ENCODE measurements around the gene STYX.

The STYX gene

GRCh38 chr14:52791223-52792096 is 61.5 kb downstream of the STYX start, which contains the start of gene GNPNAT1:
TSS of gene GNPNAT1 (minus strand) at chr14:52791607. CDS start at chr14:52784650, 6,957 bp downstream.
- DNase-seq, result peak; percentile 77

GRCh38 chr14:52792097-52792415 is 62.1 kb downstream of the STYX start:
- DNase-seq, result no peak

DNA sequence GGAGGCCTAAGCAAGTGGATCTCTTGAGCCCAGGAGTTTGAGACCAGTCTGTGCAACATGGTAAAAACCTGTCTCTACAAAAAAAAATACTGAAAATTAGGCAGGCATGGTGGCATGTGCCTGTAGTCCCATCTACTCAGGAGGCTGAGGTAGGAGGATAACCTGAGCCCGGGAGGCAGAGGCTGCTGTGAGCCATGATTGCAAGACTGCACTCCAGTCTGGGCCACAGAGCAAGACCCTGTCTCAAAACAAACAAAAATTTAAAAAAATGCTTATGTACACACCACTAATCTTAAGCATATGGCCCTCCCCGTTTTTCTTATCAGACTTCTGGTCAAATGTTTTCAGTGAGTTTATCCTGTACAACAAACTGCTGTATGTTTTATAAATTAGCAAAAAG is 63.1 kb downstream of the STYX start:
- no peak for DNase-seq

DNA sequence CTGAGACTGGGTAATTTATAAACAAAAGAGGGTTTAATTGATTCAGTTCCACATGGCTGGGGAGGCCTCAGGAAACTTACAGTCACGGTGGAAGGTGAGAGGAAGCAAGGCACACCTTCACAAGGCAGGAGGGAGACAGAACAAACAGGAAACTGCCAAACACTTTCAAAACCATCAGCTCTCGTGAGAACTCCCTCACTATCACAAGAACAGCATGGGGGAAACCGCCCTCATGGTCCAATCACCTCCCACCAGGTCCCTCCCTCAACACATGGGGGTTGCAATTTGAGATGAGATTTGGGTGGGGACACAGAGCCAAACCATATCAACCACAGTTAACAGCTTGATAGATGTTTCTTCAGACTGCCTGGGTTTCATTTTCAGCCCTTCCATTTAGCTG is 67.7 kb downstream of the STYX start:
- DNase-seq, result no peak

DNA sequence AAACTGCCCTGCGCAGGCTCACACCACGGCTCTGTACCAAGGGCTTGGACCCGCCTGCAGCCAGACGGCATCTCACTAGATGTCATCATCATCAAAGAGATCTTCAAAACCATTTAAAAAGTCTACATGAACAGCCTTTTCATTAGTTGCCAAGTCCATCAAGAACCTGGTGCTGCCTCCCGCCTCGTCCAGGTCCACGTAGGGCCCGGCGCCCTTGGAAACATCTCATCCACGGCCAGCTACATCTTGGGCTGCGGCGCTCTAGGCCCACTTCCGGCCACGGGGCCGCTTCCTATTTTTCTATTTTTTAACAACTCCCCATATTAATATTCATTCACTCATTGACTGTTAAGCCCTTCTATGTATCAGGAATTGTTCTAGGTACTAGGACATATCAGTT is 68.9 kb downstream of the STYX start:
- DNase-seq, result no peak

DNA sequence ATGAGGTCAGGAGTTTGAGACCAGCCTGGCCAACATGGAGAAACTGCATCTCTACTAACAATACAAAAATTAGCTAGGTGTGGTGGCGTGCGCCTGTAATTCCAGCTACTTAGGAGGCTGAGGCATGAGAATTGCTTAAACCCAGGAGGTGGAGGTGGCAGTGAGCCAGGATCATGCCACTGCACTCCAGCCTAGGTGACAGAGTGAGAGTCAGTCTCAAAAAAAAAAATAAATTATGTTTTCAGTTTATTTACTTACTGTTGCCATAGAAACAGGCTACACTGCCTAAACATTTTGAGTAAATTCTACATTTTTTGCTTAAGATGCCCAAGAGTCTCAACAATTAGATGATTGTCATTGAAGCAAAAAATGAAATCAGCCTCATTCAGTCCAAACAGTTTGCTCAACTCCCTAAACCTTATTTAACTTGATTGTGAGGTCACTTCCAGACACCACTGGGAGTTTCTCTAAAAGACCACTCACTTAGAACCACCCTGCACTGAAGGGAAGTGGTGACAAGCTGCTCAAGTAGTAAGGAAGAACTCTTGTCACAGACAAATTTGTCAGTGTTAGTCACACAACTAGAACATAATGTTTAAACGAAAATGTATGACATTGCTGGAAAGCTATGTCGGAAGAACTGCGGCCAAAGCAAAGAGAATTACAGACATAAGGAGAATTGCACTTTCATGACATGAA is 71.2 kb downstream of the STYX start:
- no peak for DNase-seq

- no peak for DNase-seq
Observed at GRCh38 chr14:52802597-52802996, 72.6 kb downstream of the STYX start.

GRCh38 chr14:52806115-52806514 is 76.1 kb downstream of the STYX start:
- DNase-seq, result no peak

DNA sequence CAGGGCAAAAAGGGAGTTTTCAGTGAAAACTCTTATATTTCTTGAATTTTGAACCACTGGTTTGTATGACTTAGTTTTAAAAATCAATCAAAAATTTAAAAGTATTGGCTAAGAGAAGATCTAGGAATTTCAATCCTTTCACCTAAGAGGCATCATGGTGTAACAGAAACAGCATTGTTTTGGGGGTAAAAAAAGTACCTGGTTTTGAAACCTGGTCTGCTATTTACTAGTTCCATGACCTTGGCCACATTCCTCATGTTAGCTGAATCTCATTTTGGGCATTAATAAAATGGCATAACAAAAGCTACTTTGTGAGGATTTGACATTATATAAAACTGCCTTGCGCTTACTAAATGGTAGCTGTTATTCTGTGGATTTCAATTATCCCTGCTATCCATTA is 78.1 kb downstream of the STYX start:
- no peak for DNase-seq

- no peak for DNase-seq
Observed at GRCh38 chr14:52821805-52822250, 91.9 kb downstream of the STYX start.

- DNase-seq, result no peak
Observed at GRCh38 chr14:52824462-52824861, 94.5 kb downstream of the STYX start.
